T1000 (cell line): ENCODE results near the gene MTIF3.

Experiments
- DNase-seq: peaks from one replicate; lab custom pipeline; 2025; ENCODE audit warnings: mixed read lengths; lab: John Stamatoyannopoulos, UW

Gene MTIF3

DNA sequence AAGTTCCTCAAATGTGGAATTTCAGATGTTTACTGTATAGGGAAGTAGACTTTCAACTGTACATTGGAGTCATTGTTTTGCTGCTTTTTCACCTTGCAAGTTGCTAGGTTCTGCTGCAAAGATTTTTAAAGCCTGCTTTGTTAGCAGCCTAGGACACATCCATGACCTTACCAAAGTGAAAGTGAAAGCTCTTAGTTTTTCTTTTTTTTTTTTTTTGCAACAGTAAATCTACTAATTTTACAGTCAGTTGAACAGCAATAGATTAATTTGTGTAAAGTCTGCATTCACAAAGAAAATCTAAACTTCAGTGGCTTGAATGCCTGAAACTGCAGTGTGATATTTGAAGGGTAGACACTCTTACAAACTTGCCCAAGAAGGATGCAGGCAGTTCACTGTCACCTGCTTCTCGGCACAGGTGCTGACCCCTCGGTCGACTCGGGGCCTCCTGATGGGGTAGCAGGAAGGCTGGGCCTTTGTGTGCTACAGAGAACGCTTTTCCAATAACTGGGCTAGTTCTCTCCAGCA, 5.0 kb upstream of the MTIF3 start:
- DNase-seq, result no peak

DNA sequence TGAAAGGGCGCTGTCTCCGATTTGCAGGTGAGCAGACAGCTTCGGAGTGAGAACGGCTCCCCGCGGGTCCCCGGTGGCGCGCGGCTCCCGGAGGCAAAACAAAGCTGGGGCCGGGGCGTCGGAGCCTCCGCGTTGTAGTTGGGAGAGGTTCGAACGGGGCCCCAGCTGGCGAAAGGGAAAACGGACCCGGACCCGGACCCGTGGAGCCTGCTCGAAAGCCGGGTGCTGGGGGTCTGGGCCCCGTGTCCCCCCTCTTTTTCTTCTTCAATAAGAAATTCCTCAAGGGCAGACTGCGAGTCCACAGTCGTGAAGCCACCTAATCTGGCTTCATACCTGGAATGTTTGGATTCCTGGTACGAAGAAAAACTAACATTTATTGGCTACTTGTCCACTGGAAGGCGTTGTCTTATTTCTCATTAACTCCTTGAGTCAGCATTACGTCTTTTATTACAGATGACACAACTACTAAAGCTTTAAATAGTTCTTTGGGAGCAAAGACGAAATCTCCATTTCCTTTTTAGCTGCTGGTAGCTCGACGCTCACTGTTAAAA, 632 bp upstream of the MTIF3 start:
- no peak for DNase-seq

DNA sequence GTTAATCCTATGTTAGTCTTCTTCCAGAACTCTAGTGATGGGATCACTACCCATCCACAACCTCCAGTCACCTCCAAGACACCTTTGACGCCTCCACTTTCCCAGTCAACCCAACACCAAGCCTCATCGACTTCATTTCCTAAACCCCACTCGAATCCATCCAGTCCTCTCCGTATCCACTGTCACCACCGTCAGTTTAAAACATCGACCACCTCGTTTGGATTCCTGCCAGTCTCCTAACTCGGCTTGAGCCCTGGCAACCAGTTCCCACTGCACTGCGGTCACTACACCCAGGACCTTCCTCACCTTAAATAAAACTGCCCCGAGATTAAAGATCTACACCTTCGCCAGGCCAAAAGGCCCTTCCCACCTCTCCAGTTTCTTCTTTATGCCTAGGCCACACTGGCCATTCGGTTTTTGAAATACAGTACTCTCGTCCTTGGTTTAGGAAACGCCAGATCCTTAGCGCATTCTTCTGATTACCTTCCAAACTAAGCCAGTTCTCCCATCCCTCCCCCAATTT, 1.2 kb downstream of the MTIF3 start:
- DNase-seq, result no peak

DNA sequence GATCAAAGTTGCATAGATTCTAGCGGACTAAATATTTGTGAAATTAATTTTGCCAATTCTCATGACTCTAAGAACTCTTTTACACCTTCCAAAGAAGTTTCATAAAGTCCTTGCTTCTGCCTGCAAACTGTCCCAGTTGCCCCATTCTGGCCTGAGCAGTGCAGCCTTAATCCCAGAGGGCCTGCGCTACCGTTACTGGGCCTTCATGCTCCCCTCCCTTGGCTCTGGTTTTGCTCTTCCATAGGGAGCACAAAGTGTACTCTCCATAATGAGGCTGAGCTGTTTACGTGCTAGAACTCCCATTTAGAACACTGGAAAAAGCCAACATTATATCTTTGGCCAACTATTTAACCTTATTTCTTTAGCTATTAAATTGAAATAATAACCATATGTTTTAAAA, 2.1 kb downstream of the MTIF3 start:
- no peak for DNase-seq

DNA sequence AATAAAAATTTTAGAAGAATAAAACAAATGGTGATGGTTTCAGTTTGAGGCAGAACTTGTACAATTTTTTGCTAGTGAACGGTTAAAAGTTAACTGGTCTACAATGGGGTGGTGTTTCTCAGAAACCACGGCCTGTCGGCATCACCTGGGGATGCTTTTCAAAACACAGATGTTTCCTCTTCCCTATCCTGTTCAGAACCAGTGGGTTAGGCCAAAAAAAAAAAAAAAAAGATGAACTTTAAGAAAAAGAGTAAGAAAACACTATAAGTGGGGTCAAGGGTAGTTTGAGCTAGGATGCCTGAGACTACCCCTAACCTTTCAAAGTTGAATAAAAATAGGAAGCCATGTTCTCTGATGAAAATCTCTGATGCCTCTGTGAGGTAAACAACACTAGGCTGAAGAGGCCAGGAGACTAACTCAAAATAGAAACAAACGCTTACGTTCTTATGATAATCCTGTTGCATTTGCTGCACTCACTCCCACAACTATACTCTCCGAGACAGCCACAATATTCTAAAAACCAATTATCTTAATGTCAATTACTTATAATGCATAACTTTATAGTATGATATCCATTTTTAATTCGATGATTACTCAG, 3.3 kb downstream of the MTIF3 start:
- DNase-seq, result no peak

DNA sequence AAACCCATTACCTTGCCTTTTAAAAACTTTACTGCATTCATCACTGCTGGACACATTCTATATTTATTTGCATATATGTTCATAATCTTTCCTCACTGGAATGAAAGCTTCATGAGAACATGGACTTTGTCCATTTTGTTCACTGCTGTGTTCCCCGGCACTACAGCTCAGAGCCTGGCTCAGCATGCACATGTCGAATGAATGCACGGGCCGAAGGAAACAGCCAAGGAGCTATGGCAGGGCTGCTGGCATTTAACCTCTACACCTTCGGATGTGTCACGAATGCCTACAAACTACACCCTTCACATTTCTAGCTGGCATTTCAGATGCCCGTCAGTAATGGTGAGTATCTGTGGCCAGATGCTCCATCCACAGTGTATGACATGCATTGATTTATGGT, 7.6 kb downstream of the MTIF3 start:
- DNase-seq, result no peak

DNA sequence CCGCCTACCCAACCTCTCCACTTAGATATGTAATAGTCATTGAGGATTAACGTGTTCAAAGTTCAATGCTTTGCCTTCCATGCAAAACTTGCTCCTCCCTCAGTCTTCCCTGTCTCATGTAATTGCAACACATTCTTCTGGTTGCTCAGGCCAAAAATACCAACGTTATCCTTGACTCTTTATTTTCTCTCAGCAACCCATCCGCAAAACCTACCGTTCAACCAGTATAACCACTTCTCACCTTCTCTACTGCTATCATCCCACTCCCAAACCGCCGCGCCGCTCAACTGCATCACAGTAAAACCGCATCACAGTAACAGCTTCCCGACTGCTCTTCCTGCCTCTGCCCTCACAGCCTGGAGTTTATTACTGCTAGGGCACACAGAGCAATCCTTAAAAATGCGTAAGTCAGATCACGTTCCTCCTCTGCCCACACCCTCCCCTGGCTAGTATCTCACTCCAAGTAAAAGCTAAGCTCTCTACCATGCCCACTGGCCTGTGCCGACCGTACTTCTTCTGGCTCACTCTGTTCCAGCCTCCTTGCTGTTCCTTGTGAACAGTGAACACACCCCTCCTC, 8.2 kb downstream of the MTIF3 start:
- no peak for DNase-seq

DNA sequence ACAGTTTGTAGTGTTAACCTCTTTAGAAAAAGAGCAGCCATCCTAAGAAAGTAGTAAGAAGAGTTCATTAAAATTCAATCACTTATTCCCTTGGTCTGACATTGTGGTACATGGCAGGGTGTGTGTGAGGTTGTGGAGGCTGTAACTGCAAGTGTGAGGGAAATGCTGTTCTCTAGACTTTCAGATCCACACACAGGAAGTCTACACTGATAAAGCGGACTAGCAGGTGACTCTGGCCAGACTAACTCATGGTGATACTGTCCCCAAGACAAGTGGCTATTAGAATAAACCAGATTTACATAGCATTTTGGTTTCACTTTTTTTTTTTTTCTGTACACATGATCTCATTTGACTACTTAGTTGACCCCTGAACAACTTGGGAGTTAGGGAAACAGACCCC, 10.0 kb downstream of the MTIF3 start:
- DNase-seq, result no peak

DNA sequence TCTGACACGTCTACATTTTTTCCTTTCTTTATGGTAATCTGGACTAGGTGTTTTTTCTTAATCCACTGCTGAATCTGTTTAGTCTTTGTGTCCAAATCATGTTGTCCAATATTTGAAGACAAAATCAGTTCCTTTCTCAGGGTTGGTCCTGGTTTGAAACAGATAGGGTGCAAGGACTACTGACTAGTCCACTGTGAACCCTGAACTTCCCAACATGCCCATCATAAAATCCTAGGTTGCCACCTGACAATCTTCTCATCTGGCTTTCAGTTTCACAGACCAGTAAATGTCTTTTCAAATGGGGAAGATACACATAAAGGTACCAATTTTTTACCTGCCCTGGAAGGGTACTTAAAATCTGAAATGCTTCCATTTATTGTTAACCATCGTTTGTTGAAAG, 13.2 kb downstream of the MTIF3 start:
- no peak for DNase-seq

DNA sequence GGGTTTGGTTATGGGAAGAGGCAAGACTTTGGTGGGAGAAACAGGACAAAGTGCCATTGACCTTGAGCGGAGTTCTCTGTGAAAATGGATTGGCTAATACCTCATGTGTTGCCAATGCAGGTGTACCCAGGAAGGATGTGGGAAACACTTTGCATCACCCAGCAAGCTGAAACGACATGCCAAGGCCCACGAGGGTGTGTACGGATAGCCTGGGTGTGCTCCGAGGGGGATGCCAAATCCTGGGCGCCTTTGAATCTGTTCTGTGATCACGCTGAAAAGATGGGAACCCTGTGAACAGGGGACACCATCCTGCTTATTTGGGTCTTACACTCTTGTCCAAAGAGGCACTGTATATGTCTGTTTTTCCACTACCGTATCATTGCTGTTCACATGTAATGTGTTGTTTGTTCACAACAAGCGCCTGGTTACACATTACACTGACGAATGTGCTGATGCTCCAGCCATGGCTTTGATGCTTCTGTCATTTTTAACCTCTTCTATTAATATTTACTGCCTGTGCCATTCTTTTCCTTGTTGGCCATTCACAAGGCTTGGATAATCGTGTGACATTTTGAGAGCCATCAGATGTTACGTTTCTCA, 17.7 kb downstream of the MTIF3 start:
- DNase-seq, result no peak

DNA sequence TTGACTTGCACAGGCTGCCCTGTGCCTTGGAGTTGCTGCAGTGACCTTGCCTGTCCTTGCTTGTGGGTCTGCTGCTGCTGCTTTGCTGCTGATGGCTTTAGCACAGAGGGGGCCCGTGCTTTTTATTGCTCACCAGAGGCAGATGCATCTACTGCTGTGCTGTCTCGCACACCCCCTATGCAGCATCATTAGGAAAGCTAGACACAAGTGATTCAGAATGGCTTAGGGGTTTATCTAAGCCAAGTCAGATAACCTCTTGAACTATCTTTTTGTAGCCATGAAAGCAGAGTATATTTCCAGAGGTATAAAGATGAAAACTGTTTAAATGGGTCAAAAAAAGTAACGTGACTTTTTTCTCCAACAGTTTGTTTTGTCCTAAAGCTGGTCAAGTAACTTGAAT, 18.2 kb downstream of the MTIF3 start:
- DNase-seq, result no peak

DNA sequence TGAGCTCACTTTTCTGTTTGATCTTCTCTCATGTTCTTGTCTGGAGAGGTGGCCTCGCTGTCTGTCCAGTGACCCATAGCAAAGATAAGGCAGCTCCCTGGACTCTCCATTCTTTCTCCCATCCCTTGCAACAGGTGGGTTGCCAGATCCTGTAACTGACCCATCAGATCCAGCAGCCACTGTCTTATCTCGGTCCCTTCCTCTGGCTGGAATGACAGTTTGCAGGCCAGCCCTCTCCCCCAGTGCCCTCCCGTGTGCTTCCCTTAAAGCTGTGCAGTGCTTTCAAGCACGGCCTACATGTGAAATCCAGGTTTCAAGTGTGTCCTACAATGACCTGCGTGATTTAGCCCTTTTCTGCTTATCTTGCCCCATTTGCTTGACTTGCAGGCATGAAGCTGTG, 22.2 kb downstream of the MTIF3 start:
- no peak for DNase-seq

DNA sequence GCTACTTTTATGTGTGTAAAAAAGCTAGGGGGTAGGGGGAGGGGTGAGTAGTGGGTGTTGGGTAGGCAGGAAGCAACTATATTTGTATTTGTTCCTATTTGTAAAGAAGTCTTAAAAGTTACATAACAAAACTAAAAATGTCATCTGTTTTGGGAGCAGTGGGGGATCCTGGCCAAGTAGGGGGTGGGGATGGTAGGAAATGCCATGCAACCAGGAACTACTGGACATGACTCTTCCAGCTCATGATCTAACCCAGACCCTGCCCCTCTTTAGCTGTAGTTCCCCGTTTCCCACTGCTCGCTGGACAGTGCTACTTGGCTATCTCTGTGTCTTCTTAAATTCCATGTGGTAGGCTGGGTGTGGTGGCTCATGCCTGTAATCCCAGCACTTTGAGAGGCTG, 22.7 kb downstream of the MTIF3 start:
- DNase-seq, result no peak

DNA sequence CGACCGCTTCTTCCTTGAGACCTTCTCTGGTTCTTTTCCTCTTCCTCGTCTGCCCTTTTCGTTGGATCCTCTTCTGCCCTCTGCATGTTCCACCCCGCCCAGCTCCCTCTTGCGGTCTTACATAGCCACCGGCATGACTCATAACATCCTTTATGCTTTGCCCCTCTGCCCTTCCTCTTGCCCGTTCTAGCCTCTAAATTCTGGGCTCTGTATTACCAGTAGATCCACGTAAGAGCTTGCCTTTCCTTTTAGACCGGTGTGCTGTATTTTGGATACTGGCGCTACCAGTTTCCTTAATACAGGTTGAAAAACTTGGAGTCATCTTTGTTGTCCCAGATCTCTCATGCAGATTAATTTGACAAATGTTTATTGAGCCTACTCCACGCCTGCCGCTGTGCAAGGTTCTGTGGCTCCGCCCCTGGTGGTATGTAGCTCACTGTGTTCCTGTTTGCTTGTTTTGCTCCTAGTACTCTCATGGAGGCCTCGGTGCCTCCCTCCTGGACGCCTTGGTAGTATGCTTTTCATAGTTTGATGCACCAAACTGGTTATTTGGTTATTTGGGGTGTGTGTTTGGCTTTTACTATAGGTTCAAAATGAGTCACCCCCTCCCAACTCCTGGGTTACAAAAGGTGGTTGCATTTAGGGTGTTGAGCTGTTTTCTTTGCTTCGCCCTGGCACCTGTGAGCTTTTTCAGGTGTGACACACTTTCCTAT, 24.3 kb downstream of the MTIF3 start:
- peak; percentile 25 for DNase-seq

DNA sequence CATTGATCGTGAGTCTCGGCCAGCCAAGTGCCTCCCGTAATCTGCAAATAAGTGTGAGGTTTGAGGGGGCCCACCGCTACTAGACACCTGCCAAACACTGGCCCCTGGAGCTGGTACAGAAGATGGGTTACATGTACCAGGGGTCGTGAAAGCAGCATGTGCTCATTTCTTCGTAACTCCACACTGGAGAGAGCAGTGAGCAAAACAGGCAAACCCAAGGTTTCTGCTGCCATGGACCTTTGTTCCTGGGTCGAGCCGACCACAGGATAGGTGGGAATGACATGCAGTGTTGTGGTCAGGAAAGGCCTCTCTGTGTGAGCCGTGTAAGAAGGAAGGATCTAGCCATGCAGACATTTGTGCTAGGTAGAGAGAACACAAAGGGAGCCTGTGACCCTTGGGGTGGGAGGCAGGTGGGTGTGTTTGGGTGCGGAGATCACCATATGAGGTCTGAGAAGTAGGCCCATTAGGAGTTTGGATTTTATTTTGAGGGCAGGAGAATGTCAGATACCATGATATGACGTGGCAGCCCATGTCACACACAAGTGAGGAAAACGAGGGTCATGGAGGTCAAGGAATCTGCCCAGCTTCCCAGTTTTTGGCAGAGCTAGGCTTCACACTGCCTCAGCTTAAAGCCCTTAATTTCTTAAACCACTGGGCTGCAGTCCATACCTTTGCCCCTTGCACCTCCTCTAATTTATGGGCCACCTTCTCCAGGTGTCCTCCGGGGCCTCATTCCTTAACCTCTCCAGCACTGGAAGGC, 25.0 kb downstream of the MTIF3 start:
- no peak for DNase-seq

DNA sequence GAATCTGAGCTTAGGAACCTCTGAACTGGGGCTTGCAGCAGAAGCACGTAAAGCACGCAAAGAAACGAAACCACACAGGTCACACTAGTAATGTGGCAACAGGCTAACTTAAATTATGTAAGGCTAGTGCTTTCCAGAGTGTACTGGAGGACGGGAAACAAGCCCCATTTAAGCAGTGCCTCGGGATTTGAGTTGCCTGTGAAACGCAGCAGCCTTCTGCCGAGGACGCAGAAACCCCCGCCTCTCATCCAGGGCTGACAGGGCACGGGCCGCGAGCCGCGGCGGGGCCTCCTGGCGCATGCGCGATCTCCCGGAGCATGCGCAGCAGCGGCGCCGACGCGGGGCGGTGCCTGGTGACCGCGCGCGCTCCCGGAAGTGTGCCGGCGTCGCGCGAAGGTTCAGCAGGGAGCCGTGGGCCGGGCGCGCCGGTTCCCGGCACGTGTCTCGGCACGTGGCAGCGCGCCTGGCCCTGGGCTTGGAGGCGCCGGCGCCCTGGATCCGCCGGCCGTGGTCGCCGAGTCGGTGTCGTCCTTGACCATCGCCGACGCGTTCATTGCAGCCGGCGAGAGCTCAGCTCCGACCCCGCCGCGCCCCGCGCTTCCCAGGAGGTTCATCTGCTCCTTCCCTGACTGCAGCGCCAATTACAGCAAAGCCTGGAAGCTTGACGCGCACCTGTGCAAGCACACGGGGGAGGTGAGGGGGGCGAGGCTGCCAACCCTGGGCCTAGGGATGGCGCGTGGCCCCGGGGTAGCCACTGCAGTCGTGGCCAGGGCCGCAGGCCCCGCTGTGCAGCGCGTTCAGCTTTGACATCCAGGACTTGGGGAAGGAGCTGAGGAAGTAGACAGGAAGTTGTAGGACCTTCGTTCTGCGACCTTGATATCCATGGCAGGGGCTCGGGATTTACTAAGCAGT, 25.9 kb downstream of the MTIF3 start, which contains the start of gene GTF3A:
GTF3A (plus strand) TSS at position 374 of the 912 bp plus-strand sequence.
- peak; percentile 72 for DNase-seq

DNA sequence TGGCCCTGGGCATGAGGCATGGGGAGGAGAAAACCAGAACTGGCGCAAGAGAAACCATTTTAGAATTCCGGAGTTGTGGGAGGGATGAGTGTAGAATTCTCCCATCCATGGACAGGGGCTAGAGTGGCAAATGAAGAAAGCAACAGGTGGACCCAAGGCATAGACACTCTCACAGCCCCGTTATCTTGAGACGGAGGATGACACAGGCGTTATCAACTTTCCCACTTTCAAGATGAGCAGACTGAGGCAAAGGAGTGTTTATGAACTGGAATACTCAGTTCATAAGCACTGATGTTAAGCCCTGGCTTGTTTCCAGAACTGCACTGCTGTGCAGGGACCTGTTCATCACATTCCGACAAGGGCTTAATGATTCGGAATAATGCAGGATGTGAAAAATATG, 27.0 kb downstream of the MTIF3 start:
- no peak for DNase-seq

DNA sequence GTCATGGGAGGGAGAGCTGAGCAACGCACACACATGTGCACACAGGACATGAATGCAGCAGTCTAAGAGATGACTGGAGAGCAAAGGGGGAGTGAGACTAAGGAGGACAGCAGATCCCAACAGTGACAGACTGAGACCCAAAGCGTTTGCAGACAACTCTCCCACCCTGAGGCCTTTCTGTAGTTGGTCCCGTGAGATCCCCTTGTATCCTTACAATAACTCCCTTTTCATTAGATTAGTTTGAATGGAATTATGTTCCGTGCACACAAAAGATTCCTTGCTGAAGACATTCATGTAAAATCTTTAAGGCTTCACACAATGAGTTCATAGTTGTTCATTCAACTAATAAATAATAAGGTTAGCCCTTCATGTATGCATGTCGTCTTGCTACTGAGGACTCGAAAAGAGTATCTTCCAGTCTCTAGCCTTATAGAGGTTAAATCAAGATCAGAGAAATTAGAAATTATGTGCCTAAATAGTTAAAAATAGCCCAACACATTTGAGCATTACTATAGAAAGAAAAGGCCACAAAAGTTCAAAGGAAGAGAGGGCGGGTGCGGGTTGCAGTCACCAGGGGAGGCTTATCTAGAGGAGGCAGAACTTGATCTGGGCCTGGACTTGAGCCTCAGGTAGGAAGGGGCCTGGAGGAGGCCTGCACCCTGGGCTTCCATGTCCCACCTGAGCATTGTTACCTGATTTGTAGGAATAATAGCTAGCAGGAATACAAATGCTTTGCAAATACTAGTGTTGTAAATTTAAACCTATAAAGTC, 29.1 kb downstream of the MTIF3 start:
- no peak for DNase-seq

DNA sequence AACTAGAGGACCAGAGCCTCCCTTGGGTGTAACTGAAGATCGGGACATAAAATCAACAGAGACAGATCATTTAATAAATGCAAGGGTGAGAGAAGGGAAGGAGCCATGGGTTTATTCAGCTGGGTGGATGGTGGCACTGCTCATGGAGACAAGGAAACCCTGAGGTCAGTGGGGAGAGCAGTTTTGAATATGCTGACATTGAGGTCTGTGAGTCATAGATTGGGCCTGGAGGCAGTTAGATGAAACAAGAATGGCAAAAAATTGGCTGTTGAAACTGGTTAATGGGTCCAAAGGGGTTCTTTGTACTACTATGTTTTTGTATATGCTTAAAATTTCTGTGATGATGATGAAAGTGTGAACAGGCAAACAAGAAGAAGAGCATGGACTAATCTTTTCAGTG, 31.0 kb downstream of the MTIF3 start:
- no peak for DNase-seq

DNA sequence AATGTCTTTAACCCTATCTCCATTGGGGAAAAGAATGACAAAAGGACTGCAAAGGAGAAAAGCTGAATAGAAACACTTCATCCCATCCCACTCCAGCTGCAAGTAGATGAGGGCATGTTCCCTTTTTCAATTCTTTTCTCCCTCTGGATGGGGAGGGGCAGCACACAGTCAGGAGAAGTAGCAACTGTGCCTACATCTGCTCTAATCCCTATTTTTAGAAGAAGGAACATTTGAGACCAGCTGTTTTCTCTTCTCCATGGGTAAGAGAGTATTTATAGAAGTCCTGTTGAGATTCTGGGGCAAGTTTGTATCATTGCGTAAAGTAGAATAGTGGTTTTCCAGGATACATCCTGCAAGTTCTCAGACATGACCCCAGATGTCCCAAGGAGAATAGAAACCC, 35.2 kb downstream of the MTIF3 start:
- no peak for DNase-seq
